Right renal pelvis (tissue), 4 donors: Measurements from ENCODE around the gene HIVEP3. TPM values are rescaled to one million over a fixed set of nuclear protein-coding genes. Genes with fewer than 3 reads are reported as not detected.

Experiments used
- DNase-seq, 4 donors: peaks; one replicate each; pipeline ENCODE4 v3.0.0-alpha.2; 2013; ENCODE audit warnings: low read depth in 4 of 4, low spot score in 3 of 4, missing footprints in 1 of 4
- polyA plus RNA-seq, 4 donors: library from polyadenylated mRNA; unstranded; fragments of 120-200 nt; gene quantifications; one replicate each; pipeline ENCODE4 v1.2.1, GENCODE V29; 2013; ENCODE audit not compliant: insufficient read length in 4 of 4

HIVEP3 gene
- polyA plus RNA-seq, 4 donors: 3.9 to 4.9 (median 4.5) TPM

DNA sequence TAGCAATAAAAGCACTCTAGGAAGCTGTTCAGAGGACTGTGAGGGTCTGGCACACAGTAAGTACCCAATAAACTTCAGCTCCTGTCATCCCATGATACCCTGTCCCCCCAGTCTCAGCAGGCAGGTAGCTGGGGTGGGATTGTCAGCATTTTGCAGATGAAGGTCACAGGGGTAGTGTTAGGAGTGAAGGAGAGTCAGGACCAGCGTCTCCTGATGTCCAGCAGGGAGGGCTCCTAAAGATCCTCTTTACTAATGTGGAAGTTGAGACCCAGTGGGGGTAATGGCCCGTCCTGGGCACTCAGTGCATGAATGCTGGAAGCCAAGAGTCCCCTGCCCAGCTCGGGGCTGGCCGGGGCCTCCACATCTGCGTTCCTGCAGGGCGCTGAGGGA lies 402.9 kb downstream of the HIVEP3 start:
- no peak for DNase-seq

DNA sequence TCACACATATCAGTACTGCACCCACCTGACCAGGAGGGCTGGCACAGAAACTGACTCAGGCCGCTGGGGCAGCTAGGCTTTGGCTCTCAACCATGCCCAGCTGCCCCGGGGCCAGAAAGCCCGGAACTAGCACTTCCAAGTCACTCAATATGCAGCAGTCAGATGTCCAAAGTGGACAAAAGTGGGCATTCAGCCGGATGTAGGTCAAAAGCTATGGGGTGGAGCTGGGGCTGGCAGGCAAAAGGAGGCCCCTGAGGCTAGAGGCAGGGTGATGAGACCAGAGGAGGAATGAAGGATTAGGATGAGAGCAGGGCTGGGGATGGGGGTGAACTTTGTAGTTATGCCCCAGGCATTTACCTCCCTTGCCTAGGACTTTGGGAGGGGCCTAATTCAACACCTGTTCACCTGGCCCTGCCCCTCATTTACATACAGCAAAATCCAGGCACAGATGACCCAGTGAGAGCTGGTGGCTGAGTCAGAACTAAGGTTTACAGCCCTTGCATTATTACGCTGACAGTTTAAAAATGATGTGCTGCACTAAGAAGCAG lies 403.5 kb downstream of the HIVEP3 start:
- DNase-seq: no peak

DNA sequence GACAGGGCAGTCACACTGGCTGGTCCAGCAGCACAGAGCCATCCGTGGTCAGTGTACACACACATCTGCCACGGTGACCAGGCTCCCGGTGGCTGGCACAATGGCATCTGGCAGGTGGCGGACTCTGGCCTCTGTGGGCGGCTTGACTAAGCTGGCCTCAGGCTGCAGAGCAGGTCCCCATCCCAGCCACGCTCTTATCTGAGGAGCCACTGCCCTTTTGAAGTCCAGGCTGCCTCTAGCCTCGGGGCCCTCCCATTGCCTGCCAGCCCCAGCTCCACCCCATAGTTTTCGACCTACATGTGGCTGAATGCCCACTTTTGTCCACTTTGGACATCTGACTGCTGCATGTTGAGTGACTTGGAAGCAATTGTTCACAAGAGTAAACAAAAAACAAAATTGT lies 404.3 kb downstream of the HIVEP3 start:
- DNase-seq: no peak

DNA sequence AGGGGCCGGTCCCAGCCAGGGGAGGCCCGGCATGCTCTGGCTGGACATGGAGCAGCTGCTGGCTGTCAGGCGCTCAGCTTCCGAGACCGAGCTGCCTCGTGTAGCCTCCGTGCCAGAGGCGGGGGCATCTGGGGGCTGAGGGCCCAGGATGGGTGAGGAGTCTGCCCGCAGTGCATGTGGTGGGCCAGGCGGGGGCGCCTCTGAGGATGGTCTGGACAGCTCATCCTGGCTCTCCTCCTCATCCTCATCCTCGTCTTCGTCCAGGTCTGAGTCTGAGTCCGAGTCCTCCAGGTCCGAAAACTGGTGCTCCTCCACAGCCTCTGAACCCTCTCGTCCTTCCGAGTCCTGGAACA lies 405.4 kb downstream of the HIVEP3 start:
- DNase-seq: no peak

DNA sequence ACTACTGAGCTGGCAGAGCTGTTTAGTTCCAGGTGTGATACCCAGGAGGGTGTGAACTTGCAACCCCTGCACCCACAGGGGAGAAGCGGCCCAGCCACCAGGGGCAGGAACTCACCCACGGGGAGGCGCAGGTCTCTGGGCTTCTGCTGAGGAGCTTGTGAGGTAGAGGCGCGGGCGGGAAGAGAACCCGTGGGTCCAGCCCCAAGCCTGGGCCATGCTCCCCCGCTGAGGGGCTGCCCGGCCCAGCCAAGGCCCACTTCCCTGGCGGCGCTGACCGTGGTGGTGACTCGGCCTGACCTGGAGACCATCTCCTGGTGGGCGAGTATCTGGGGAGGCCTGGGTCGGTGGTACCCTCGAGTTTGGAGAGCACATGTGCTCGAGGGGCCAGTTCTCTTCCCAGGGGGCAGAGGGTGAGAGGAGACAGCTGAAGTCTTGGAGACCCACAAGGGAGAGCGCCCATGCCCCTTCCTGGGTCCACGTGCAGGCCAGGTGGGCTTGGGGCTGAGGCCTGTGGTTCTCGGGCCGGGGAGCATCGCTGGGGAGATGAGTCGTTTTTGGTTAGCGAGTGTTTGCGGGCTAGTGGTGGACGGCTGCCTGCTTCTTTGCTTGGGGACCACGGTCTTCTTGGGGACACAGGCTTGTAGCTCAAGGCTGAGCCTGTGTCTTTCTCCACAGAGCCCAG lies 405.9 kb downstream of the HIVEP3 start:
- DNase-seq: no peak

DNA sequence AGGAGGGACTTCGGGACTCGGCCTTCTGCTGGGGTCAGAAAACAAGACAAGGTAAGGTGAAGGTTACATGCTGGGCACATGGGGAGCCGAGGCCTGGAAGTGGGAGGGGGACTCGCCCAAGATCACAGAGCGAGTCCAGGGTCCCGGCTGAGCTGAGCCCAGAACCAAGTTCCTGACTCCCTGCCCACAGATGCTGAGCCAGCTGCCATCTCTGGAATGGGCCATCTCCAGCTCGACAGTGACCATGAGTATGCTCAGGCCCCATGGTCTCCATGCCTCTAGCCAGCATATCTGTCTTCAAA lies 407.5 kb downstream of the HIVEP3 start:
- no peak for DNase-seq

DNA sequence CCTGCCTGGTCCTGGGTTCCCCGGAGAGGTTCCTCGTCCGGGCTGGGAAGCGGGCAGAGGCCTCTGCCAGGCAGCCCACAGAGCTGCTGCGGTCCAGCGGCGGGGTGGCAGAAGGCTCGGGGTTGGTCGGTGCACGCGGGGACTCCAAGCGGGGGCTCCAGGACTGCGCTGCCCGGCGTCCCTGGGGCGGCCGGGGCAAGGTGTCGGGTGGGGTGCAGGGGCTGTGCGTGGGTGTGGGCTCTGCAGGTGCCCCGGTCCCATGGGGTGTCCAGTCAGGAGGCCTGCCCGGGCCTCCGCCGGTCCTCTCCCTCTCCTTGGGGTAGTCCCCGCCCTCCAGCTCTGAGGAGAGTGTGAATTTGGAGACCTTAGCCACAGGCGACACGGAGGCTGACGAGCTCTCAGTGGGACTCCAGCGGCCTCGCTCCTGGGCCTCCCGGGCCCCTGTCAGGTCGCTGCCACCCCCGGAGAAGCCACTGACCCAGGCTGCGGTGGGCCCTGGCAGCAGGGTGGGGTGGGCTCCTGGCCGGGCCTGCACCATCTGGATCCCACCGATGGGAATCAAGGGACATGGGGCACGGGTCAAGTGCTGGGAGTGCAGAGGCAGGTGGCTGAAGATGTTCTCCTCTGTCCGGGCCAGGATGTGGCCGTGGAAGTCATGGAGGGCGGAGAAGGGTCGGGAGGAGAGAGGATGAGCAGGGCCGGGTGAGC lies 408.0 kb downstream of the HIVEP3 start:
- no peak for DNase-seq

DNA sequence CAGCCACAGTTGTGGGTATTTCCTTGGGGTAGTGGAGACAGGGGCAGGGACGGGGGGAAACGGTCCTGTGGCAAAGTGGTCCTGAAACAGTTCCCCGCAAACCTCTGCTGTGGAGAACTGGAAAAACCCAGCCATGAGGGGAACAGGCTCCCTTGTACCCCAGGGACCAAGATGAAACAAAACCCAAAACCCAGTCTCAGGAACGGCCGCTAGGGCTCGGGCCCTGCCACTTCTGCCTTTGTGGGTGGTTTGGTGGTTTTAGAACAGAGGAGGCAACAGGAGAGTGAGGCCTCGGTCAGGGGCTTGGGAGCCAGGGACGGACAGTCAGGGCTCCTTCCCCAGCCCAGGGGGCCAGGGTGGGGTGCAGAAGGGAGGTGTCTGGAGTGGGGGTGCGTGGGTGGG lies 409.5 kb downstream of the HIVEP3 start:
- no peak for DNase-seq

DNA sequence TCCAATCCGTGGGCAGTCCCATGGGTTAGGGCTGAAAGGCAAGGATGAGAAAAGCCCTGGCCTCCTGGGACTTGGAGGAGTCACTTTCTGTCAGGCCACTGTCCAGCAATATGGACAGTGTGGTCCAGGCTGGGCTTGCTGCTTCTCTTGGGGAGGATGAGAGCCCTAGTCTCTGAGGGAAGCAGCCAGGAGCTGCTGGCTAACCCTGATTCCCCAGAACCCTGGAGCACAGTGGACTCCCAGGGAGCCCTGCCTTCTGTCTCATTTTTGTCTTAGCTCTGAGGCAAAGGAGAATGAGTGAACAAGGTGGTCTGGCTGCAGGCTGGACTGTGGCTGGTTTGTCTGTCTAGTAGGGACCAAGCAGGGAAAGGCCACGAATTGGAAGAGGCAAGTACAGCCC lies 410.4 kb downstream of the HIVEP3 start:
- no peak for DNase-seq

DNA sequence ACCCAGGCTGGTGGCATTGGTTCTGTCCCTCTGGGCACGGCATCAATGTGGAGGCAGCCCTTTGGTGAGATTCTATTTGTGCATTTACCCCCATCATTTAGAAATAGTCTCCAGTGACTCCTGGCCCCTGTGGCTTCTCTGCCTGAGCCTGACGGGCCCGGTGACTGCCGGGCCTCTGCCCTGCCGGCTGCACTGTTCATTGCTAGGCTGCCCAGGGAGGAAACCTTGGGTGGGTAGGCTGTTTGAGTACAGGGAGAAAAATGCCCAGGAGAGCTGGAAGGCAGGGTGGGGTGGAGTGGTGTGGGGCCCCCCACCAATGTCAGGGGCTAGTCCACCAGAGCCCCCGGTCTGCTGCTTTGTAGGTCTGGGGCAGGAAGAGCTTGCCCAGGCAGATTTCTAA lies 410.9 kb downstream of the HIVEP3 start:
- DNase-seq: no peak

DNA sequence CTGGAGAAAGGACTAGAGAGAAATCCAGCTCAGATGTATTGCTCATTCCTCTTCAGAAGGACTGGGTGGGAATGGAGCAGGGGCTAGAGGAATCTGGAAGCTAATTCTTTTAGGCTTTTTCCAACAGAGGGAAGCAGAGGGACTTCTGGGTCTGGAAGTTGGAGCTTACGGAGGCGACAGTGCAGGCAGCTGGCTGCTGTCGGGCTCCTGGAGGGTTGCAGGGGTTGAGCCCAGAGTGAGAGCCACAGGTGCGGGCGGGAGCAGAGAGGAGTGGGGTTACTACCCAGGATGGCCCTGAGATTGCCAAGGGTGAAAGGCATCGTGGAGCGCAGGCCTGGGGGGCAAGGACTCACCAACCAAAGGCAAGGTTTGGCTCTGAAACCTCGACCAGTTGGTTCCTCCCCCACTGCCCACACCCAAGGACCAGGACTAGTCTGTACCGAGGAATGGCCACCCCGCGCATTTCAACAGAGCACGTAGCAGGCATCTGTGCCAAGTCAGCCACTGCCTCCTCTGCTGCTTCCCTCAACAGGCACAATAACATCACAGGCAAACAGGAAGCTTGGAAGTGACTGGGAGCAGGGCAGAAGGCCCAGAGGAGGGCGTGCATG lies 411.5 kb downstream of the HIVEP3 start:
- no peak for DNase-seq

DNA sequence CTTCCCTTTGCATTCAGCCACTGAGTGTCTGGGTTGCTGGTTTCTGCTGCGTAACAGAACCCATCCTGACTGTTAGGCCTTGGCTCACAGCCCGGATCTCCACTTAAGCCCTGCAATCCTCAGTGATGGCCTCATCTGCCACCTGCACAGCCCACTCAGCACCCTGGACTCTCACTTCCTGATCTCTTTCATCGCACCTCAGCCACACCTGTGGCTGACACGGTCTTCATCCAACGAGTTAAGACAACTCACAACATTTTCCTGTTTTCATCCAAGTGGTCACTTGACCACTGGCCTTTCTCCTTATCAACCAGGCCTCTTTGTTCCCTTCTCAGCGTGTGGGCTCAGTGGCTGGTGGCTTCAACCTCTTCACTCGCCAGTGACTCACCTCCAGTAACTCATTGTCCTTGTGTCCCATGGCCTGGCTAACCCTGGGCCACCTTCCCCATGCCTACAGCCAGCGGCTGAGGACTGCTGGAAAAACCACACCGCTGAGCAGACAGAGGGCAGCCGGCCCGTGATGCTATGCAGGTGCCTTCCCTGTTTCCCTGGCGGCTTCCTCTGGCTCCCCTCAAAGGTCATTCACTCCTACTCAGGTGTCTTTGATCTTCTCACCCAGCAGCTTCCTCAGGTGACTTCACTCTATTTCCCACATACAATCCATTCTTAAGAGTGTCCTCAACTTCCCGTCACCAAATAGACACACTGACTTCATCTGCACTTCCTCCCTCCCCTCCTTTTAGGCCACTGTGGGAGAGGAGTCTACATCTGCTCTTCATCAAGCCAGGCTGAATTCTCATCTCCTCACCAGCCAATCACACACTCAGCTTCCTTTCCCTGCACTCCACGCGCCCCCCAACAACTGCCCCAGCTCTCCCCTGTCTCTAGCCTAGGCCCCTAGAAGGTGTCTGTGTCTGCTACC lies 414.3 kb downstream of the HIVEP3 start:
- no peak for DNase-seq

DNA sequence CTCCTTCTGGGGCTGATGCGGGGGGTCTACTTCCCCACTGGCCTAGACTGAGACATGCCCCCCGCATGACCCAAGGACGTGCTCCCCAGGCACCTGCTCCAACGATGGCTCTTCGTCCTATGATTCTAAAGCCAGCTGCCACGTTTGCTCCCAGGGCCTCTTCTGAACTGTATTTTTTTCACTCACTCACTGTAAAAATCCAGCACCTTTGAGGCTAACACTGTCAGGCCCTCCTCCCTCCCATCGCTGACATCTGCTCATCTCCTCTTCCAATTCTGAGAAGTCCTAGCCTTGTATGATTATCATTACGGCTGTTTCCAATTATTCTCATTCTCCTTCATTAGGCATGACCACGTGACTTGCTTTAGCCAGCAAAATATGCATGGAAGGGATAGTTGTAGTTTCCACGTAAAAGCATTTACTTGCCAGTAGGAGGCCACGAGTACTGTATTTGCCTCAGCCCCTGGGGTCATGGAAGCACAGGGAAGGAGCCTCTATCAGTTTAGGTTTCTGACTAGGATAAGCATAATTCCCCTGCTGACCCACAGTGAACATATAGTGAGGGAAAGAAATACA lies 415.1 kb downstream of the HIVEP3 start:
- DNase-seq: no peak

DNA sequence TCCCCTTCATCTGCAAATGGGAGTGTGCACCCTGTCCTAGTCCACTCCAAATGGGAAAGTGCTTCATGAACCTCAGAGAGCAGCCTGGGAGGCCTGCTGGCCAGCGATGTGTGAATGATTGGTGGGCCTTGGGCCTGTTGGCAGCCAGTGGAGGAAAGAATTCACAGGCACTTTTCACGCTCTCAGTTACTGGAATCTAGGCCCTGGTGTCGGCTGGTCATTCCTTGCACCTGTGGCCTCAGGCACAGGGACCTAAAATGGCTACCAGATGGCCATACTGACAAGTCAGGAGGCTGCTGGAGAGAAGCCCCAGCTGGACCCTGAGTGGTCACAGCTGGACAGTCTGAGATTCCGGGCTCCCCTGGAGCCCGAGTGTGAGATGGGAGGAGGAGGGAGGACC lies 415.8 kb downstream of the HIVEP3 start:
- no peak for DNase-seq

DNA sequence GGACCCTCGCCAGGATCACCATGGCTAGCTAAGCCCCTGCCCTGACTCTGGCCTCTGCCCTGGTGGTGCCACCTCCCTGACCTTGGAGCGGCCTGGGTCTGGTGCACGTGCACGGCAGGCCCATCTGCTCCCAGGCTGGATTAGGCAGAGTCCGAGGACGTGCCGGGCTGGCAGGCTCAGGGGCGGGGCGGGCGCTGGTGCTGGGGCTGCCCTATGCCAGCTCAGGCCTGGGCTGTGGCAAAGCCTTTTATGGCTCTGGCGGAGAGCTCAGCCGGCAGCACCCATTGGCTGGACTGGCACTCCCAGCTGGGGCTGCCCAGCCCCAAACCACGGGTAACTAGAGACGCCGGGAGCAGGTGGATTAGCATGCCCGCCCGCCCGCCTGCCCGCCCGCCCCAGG lies 417.1 kb downstream of the HIVEP3 start:
- no peak for DNase-seq

DNA sequence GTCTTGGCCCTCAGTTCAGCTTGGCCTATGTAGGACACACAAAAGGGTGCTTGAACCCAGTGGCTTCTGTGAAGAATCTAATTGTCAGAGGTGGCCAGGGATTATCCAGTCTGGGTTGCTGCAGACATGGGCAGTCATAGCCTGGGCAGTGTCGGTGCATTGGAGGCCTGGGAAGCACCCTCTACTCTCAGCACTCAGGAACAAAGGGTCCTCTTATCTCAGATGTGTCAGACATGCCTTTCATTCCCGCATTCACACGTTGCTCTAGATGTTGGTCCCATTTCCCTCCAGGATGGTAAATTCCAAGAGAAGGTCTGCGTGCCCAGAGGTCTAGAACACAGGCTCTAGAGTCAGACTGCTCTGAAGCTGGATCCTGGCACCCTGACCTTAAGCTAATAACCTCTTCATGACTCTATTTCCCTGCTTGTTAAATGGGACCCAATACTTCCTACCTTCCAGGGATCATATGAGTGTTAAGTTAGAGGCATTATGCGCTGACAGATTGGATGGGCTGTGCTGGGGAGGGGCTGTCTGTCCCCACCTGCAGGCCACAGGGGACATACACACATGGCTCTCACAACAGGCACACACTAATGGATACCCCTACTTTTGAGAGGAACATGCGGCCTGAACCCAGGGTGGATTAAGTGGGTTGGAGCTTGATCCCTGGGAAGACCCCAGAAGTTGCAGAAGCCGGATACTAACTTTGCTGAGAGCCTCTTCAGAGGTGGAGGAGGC lies 417.8 kb downstream of the HIVEP3 start:
- no peak for DNase-seq

DNA sequence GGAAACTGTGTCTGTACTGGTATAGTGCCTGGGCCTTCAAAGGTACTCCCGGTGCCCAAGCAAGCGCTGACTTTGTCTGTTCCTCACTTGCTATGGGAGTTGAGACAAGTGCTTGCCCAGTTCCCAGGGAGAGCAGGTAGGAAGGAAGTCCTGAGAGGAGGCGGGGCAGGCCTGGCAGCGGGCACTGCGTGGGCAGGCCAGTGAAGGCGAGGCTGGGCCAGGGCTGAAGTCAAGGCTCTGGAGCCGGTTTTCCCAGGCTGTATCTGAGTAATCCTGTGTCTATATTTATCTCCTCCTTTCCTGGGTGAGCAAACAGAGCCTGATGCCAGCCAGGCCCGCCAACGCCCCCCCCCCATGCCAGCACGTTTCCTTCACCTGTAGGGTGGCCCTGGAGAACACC lies 418.3 kb downstream of the HIVEP3 start:
- DNase-seq: no peak

DNA sequence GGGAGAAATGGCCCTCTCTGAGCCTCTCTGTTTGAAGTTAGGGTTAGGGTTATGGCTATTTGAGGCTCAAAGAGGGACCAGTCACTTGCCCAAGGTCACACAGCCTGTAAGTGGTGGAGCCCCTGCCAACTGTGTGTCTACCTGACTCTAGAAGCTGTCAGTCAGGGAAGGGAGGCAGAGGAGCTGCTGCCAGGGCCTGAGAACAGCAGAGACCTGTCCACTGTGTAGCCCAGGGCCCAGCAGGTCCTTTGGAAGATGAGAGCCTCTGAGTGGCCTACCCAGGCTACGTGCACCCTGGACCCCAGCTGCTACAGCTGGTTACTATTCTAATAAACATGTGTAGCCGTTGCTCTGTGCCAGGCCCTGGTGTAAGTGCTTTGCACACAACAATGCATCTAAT lies 419.1 kb downstream of the HIVEP3 start:
- DNase-seq: no peak

DNA sequence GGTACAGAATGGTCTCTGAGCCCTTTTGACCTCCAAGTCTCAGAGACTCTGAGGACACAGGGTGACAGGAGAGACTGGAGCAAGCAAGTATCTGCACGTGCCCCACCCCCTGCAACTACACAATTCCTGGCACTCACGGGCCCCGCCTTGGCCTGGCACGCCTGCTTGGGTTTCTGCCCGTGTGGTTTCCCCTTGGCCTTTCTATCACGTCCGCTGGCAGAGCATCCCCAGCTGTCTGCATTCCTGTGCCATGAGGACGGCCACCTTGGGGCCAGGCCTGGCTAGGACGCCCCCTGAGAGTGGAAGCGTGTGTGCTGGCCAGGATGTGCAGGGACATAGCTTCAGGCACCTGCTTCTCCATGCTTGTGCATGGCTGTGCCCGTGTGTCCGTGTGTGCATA lies 419.9 kb downstream of the HIVEP3 start:
- DNase-seq: no peak

DNA sequence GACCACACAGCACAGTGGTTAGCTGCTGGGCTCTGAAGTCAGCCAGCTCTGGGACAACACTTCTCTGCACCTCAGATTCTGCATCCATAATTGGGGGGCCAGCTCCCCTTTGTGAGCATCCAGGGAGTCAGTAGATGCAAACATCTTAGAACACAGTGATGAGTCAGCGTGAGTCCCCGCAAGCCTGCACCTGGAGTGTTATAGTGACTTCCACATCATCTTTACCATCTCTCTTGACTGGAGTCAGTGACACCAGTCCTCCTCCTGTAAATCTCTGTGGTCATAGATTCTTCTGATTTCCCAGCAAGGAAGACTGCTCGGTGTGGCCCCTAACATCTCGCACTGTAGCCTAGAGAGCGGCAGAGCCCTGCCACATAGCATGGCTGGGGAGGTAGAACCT lies 420.3 kb downstream of the HIVEP3 start:
- DNase-seq: no peak
